Fibroblast of peridontal ligament (primary cell): ENCODE measurements around the gene ZNF22.
A peak's percentile ranks its signal among the peaks of the same experiment; 100 is the strongest.

ENCODE experiments used
- DNase-seq: peaks from one replicate; pipeline ENCODE4 v3.0.0-alpha.2; 2010; ENCODE audit errors: extremely low read depth

The ZNF22 gene

DNA sequence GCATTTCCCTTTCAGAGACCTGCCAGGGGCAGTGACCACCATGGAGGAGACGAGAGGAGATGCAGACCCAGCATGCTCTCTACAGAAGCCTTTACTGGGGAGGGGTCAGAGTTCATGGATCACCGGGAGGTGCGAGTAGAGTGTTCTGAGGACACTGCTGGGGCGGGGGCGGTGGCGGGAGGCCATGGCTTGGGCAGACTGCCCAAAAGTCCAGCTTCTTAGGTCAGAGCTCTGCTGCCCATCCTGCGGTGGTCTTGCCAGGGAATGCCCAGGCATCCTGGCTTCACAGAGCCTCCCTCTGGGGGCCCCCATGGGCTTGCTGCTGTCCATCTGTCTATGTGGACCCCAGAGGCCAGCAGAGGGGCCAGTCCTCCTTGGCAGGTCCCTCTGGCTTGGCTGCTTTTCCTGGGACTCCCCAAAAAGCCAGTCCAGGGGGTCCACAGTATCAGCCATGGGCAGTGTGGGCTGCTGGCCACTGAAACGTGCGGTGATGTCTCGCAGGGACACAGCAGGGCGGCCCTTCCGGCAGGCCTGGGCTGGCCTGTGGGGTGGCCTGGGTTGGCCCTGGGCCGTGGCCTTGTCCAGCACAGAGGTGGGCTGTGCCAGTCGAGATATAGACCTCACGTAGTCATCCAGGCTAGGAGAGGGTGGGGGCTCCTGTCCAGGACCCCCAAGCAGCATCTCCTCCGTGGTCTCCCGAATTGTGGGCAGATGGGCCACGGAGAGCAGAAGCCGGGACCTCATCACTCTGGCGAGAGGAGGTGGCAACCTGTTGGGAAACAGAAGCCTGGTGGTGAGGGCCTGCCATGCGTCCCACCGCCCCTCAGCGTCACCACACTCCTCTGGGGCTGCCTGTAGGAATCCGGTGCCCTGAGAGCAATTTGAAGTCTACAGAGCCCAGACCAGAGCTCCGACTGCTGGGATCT, 23.2 kb upstream of the ZNF22 start:
- DNase-seq, result no peak

GRCh38 chr10:44978213-44978569, 22.5 kb upstream of the ZNF22 start:
- no peak for DNase-seq

GRCh38 chr10:44978570-44979280, 22.0 kb upstream of the ZNF22 start, which contains the start of gene DEPP1:
Gene DEPP1, minus strand, starts transcription at chr10:44978809. Its CDS starts 779 bp downstream, at chr10:44978030.
- peak; percentile 76 for DNase-seq

- no peak for DNase-seq
Observed at GRCh38 chr10:44979281-44980191, 21.2 kb upstream of the ZNF22 start.

GRCh38 chr10:44980309-44981171, 20.2 kb upstream of the ZNF22 start:
- DNase-seq, result no peak

GRCh38 chr10:44981172-44982113, 19.3 kb upstream of the ZNF22 start:
- peak; percentile 89 for DNase-seq

- DNase-seq, result no peak
Observed at GRCh38 chr10:44982114-44982460, 18.6 kb upstream of the ZNF22 start.

DNA sequence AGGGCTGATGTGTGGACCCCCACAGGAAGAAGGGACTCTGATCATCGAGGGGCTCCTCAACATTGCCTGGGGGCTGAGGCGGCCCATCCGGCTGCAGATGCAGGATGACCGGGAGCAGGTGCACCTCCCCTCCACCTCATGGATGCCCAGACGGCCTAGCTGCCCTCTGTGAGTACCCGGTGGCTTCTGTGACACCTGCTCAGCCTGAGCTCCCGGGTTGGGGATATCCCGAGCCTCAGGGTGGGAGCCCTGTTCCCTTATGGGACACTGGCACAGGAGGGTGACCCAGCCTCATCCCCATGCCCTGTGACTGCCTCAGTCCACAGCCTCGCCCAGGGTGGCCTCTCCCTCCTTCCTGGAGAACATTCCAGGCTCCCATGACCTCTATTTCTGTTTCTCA, 18.2 kb upstream of the ZNF22 start:
- DNase-seq, result no peak

- no peak for DNase-seq
Observed at GRCh38 chr10:44983066-44983894, 17.4 kb upstream of the ZNF22 start.

GRCh38 chr10:44983895-44984278, 16.8 kb upstream of the ZNF22 start:
- DNase-seq, result no peak

DNA sequence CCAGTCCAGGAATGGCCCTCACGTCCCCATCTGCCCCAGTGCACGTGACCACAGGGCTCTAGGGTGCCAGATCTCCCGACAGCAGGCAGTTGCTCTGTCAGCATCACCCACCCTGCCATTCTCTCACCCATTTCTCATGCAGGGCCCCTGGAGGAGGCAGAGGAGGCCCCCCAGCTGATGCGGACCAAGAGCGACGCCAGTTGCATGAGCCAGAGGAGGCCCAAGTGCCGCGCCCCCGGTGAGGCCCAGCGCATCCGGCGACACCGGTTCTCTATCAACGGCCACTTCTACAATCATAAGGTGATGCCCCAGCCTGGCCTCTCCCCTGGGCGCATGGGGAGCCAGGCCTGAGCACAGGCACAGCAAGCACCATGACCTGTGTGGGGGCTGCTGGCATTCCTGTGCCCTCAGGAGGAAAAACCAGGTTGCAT, 16.0 kb upstream of the ZNF22 start:
- DNase-seq, result no peak

GRCh38 chr10:44985175-44985681, 15.5 kb upstream of the ZNF22 start:
- DNase-seq, result peak; percentile 81

- no peak for DNase-seq
Observed at GRCh38 chr10:44986179-44986578, 14.5 kb upstream of the ZNF22 start.

- DNase-seq, result peak; percentile 60
Observed at GRCh38 chr10:44986670-44987069, 14.1 kb upstream of the ZNF22 start.

DNA sequence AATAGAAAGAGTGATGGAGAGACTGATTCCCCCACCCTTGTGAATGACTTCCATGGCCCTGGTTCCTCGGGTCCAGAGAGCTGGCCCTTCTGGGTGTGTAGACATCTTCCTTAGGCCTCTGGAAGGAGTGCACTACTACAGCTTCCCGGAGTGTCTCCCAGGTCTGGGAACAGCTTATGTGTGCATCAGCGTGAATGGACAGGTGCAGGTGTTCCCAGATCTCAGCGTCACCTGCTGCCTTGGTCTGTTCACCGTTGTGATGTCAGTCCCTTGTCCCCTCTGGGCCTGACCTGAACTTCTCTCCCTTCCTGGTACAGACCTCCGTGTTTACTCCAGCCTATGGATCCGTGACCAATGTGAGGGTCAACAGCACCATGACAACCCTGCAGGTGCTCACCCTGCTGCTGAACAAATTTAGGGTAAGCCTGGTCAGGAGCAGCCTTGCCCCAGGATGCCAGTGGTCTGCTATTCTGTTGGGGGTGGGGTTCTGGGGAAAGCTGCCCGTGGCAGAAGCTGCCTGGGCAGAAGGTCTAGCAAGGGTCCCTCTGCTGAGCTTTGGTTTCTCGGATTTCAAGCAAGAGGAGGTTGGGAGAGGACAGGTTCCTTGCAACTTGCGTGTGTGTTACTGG, 11.7 kb upstream of the ZNF22 start:
- no peak for DNase-seq

- no peak for DNase-seq
Observed at GRCh38 chr10:44989597-44990301, 11.0 kb upstream of the ZNF22 start.

DNA sequence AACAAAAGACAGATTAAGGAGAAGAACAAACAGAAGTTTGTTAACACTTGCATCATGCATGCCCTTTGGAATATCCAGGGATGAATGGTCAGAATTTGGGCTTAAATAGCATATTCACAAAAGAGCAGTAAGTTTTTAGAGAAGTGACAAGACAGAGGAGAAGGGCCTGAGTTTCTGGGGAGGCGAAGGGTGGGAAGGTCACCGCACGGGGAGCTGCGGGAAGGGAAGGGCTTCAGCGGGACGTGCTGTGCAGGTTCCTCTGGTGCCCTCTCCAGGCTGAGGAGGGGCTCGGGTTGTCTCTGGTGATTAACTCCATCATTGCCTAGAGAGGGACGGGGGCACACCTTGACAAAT, 10.4 kb upstream of the ZNF22 start:
- DNase-seq, result no peak

GRCh38 chr10:44990965-44991364, 9.8 kb upstream of the ZNF22 start:
- DNase-seq, result no peak
